ENCODE measurements around the gene EML3. TPM values are rescaled to one million over a fixed set of nuclear protein-coding genes. Genes with fewer than 3 reads are reported as not detected.

The EML3 gene
- total and polyA plus RNA-seq, 9 donors = 29.9 to 138 (median 94.4) TPM

- peaks cover 2% of the 10 kb centered on the region for H3K36me3 ChIP-seq
- no peak overlapping the region for H3K4me3 ChIP-seq
- no peak for DNase-seq
- intact Hi-C loops (cut with DNase I) = no loop called here
- H3K9me3 ChIP-seq = no peaks in the 10 kb centered on the region
- peaks cover 6% of the 10 kb centered on the region for H3K4me1 ChIP-seq (ENCODE audit: insufficient read depth)
- TF ChIP-seq EP300 (IDR thresholded peaks at IDR 0.05) (no peak), POLR2A (IDR thresholded peaks at IDR 0.05) (no peak)
- TF ChIP-seq, protein P1, sequence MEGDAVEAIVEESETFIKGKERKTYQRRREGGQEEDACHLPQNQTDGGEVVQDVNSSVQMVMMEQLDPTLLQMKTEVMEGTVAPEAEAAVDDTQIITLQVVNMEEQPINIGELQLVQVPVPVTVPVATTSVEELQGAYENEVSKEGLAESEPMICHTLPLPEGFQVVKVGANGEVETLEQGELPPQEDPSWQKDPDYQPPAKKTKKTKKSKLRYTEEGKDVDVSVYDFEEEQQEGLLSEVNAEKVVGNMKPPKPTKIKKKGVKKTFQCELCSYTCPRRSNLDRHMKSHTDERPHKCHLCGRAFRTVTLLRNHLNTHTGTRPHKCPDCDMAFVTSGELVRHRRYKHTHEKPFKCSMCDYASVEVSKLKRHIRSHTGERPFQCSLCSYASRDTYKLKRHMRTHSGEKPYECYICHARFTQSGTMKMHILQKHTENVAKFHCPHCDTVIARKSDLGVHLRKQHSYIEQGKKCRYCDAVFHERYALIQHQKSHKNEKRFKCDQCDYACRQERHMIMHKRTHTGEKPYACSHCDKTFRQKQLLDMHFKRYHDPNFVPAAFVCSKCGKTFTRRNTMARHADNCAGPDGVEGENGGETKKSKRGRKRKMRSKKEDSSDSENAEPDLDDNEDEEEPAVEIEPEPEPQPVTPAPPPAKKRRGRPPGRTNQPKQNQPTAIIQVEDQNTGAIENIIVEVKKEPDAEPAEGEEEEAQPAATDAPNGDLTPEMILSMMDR (IDR thresholded peaks at IDR 0.05) = no peak
- no peak overlapping the region for H3K27ac ChIP-seq
- WGBS, 3 donors = 83 to 89% (median 88%) methylated on average over 22 to 24 of the region's 24 CpGs
- no peaks in the 10 kb centered on the region for H3K27me3 ChIP-seq
Measured at GRCh38 chr11:62648185-62648966, 35.8 kb upstream of the EML3 start.

- DNase-seq = no peak
- TF ChIP-seq EP300 (IDR thresholded peaks at IDR 0.05) (no peak), POLR2A (IDR thresholded peaks at IDR 0.05) (no peak)
- TF ChIP-seq, protein P1 (IDR thresholded peaks at IDR 0.05) = no peak
- H3K9me3 ChIP-seq = no peaks in the 10 kb centered on the region
- H3K4me3 ChIP-seq = no peak overlapping the region
- peaks cover 6% of the 10 kb centered on the region for H3K4me1 ChIP-seq (ENCODE audit: insufficient read depth)
- intact Hi-C loops (cut with DNase I) = loop anchor here in 1 of 4 donors (2.0 kb wide), 1 partner anchor 25 kb away; no protein-coding TSS in a partner anchor
- H3K36me3 ChIP-seq = peaks cover 2% of the 10 kb centered on the region
- no peaks in the 10 kb centered on the region for H3K27me3 ChIP-seq
- 58 to 77% (median 66%) methylated on average over 6 of the region's 6 CpGs for WGBS, 3 donors
- H3K27ac ChIP-seq = no peak overlapping the region
Measured at GRCh38 chr11:62647609-62648005, 35.0 kb upstream of the EML3 start.

GRCh38 chr11:62646825-62647608 lies 34.4 kb upstream of the EML3 start:
- Histone ChIP-seq H3K9me3 (no peaks in the 10 kb centered on the region), H3K4me1 (ENCODE audit: insufficient read depth) (peaks cover 4% of the 10 kb centered on the region), H3K27ac (no peak overlapping the region), H3K36me3 (peaks cover 2% of the 10 kb centered on the region), H3K27me3 (no peaks in the 10 kb centered on the region), H3K4me3 (no peak overlapping the region)
- TF ChIP-seq, protein P1 (IDR thresholded peaks at IDR 0.05) = no peak
- no peak for TF ChIP-seq EP300 (IDR thresholded peaks at IDR 0.05)
- intact Hi-C loops (cut with DNase I) = loop anchor here in 1 of 4 donors (2.0 kb wide), 1 partner anchor 24 kb away; no protein-coding TSS in a partner anchor
- 50 to 56% (median 53%) methylated on average over 32 of the region's 32 CpGs for WGBS, 3 donors
- DNase-seq = peak in 1 of 5 donors; percentile 54

DNA sequence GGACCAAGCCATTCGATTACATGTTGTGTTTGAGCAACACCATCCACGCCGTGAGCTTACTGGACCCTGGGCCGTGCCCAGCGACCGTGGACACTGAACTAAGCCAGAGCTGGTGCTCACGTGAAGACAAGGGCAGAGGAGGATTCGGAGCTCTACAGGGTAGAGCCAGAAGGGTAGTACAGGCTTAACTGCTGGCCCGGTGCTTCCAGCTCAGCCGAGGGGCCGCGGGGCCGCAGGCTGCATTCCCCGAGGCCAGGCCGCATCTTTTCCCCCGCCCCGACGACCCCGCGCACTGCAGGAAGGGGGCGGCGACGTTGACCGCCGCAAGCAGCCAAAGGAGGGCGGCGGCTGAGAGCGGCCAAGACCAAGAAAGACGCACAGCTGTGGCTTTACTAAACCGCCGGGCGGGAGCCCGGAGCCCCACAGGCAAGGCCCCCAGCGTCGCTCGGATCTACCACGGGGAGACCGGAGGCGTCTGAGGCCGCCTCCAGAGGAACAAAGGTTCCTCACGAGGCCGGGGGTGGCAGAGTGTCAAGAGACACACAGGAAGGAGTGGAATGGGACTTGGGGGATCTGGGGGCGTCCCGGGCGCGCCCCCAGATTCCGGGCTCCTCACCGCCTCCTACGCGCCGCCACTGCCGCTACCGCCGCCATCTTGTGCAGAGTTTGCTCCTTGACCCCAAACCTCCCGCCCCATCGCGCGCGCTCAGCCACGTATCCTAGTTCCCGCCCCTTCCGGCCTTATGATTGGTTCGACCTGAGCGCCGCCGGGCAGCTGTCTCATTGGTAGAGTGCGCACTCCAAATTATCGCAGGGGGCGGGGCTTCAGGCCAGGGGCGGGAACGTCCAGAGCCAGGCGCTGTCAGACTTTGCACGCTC lies 33.6 kb upstream of the EML3 start, which contains the start of gene GANAB:
Gene GANAB, minus strand, starts transcription at position 668 of the 879 bp plus-strand sequence. Its CDS starts 14 bp downstream, at position 654.
- peak; percentile 98 to 99 (median 99) for DNase-seq
- Histone ChIP-seq H3K27ac (peak within 1 kb of the TSS; percentile 69 to 87), H3K9me3 (no peaks in the 10 kb centered on the region), H3K36me3 (peaks cover 2% of the 10 kb centered on the region), H3K4me3 (peak within 1 kb of the TSS; percentile 85), H3K4me1 (ENCODE audit: insufficient read depth) (peaks cover 4% of the 10 kb centered on the region), H3K27me3 (no peaks in the 10 kb centered on the region)
- WGBS, 3 donors = 0% methylated on average over 61 to 73 of the region's 73 CpGs
- intact Hi-C loops (cut with DNase I) = loop anchor here in 1 of 4 donors (2.0 kb wide), 1 partner anchor 23 kb away; no protein-coding TSS in a partner anchor
- TF ChIP-seq POLR2A (IDR thresholded peaks at IDR 0.05) = peak; percentile 81
- TF ChIP-seq, protein P1 (IDR thresholded peaks at IDR 0.05) = no peak

Data from ovary (tissue), 9 donors.